ENCODE measurements around the gene GPR161. TPM values are rescaled to one million over a fixed set of nuclear protein-coding genes. Genes with fewer than 3 reads are reported as not detected.

GPR161 gene
- total RNA-seq, 1 experiment from 2014 or later = 6.0 TPM

DNA sequence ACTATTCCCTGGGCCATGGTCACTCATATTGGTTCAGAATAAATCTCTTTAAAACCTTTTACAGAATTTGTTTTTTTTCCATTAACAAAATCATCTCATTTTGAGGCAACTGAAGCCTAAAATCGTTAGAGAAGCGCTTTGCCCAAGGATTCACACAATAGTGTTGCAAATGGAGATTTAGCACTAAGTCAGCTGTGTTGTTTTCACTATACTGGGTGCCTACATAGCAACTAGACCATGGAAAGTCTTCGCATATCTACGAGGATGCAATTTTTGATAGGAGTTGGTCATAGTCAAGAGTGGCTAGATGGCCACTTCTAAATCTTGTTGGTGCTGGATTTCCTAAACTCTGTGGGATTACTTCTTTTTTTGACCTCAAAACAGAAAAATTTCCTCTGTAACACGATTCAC, 41.5 kb upstream of the GPR161 start:
- intact Hi-C loops (cut with micrococcal nuclease; ENCODE audit: unreplicated experiment) = loop anchor here (2.0 kb wide), 1 partner anchor 49 kb away; the partner anchor contains the start of gene SFT2D2
- peaks cover 26% of the 10 kb centered on the region for H3F3A ChIP-seq (ENCODE audit: insufficient read depth, low read depth)
- no peaks in the 10 kb centered on the region for H3K27me3 ChIP-seq (ENCODE audit: insufficient read depth, low read depth)
- H3K9me3 ChIP-seq (ENCODE audit: insufficient read depth, low read depth) = no peaks in the 10 kb centered on the region; the same call in 1 of the 2 replicates
- POLR2A ChIA-PET (ENCODE audit: unreplicated experiment) = no interaction called here
- TSS peak; percentile 82 for BruUV-seq (replicated peaks)
- no peaks in the 10 kb centered on the region for H3K36me3 ChIP-seq (ENCODE audit: low read depth)
- H3K4me2 ChIP-seq = peak overlapping the region; percentile 95
- H4K20me1 ChIP-seq (ENCODE audit: insufficient read depth) = no peaks in the 10 kb centered on the region
- H3K4me3 ChIP-seq = peak overlapping the region; percentile 87
- DNase-seq = no peak
- peaks cover 40% of the 10 kb centered on the region for H3K4me1 ChIP-seq (replicated peaks; ENCODE audit: insufficient read depth)
- H3K9me2 ChIP-seq (ENCODE audit: insufficient read depth) = no peaks in the 10 kb centered on the region
- H3K27ac ChIP-seq = peak overlapping the region; percentile 65
- peaks cover 41% of the 10 kb centered on the region for H3K79me2 ChIP-seq (ENCODE audit: low read depth)
- peak overlapping the region; percentile 80; the same call in 1 of the 2 replicates for H2AFZ ChIP-seq
- CTCF ChIA-PET = no interaction called here
- no peak for TF ChIP-seq EZH2 (IDR thresholded peaks at IDR 0.05; ENCODE audit: low read depth)
- TF ChIP-seq, protein P1, sequence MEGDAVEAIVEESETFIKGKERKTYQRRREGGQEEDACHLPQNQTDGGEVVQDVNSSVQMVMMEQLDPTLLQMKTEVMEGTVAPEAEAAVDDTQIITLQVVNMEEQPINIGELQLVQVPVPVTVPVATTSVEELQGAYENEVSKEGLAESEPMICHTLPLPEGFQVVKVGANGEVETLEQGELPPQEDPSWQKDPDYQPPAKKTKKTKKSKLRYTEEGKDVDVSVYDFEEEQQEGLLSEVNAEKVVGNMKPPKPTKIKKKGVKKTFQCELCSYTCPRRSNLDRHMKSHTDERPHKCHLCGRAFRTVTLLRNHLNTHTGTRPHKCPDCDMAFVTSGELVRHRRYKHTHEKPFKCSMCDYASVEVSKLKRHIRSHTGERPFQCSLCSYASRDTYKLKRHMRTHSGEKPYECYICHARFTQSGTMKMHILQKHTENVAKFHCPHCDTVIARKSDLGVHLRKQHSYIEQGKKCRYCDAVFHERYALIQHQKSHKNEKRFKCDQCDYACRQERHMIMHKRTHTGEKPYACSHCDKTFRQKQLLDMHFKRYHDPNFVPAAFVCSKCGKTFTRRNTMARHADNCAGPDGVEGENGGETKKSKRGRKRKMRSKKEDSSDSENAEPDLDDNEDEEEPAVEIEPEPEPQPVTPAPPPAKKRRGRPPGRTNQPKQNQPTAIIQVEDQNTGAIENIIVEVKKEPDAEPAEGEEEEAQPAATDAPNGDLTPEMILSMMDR (conservative IDR thresholded peaks at IDR 0.05) = no peak

- Histone ChIP-seq H3K4me2 (no peak overlapping the region), H3K36me3 (ENCODE audit: low read depth) (no peaks in the 10 kb centered on the region), H2AFZ (no peak overlapping the region), H3K79me2 (ENCODE audit: low read depth) (no peaks in the 10 kb centered on the region), H3K4me3 (no peak overlapping the region), H4K20me1 (ENCODE audit: insufficient read depth) (no peaks in the 10 kb centered on the region), H3K9me2 (ENCODE audit: insufficient read depth) (no peaks in the 10 kb centered on the region), H3K27me3 (ENCODE audit: insufficient read depth, low read depth) (no peaks in the 10 kb centered on the region), H3K4me1 (replicated peaks; ENCODE audit: insufficient read depth) (no peaks in the 10 kb centered on the region), H3K27ac (no peak overlapping the region), H3K9me3 (ENCODE audit: insufficient read depth, low read depth) (no peaks in the 10 kb centered on the region), H3F3A (ENCODE audit: insufficient read depth, low read depth) (no peaks in the 10 kb centered on the region)
- intact Hi-C loops (cut with micrococcal nuclease; ENCODE audit: unreplicated experiment) = no loop called here
- ChIA-PET CTCF (no interaction called here), POLR2A (ENCODE audit: unreplicated experiment) (no interaction called here)
- DNase-seq = no peak
- no TSS peak for BruUV-seq (replicated peaks)
- TF ChIP-seq EZH2 (IDR thresholded peaks at IDR 0.05; ENCODE audit: low read depth) = no peak
Observed at GRCh38 chr1:168172250-168172915, 35.7 kb upstream of the GPR161 start.

GRCh38 chr1:168170564-168171508, 34.1 kb upstream of the GPR161 start:
- Histone ChIP-seq H3K4me3 (no peak overlapping the region), H3K79me2 (ENCODE audit: low read depth) (no peaks in the 10 kb centered on the region), H3K4me1 (replicated peaks; ENCODE audit: insufficient read depth) (no peaks in the 10 kb centered on the region), H3K9me2 (ENCODE audit: insufficient read depth) (no peaks in the 10 kb centered on the region), H3F3A (ENCODE audit: insufficient read depth, low read depth) (no peaks in the 10 kb centered on the region), H3K36me3 (ENCODE audit: low read depth) (no peaks in the 10 kb centered on the region), H3K27me3 (ENCODE audit: insufficient read depth, low read depth) (no peaks in the 10 kb centered on the region), H3K4me2 (no peak overlapping the region), H2AFZ (0 out of 2 replicates have a peak overlapping the region, but pooled peaks have one; percentile 1), H3K9me3 (ENCODE audit: insufficient read depth, low read depth) (no peaks in the 10 kb centered on the region), H3K27ac (no peak overlapping the region), H4K20me1 (ENCODE audit: insufficient read depth) (no peaks in the 10 kb centered on the region)
- CTCF ChIA-PET = interaction anchor here (0.6 kb wide), 1 partner anchor 25 kb away, joined by 4 read pairs; no protein-coding TSS in a partner anchor
- no TSS peak for BruUV-seq (replicated peaks)
- POLR2A ChIA-PET (ENCODE audit: unreplicated experiment) = no interaction called here
- intact Hi-C loops (cut with micrococcal nuclease; ENCODE audit: unreplicated experiment) = no loop called here
- DNase-seq = no peak
- TF ChIP-seq, protein P1 (conservative IDR thresholded peaks at IDR 0.05) = no peak
- TF ChIP-seq EZH2 (IDR thresholded peaks at IDR 0.05; ENCODE audit: low read depth) = no peak

All from PC-9 (cell line).